Neural progenitor cell (in vitro differentiated cells): Measurements from ENCODE around the gene RAB6A.

Source experiments
- CTCF ChIP-seq: fragments of 200-600 bp; sonication (generic); IDR thresholded peaks from 2 replicates; pipeline ENCODE4 v1.5.1; 2017; ENCODE audit warnings: antibody characterized with exemption, mild to moderate bottlenecking
- EZH2phosphoT487 ChIP-seq: fragments of 200-600 bp; sonication (generic); IDR thresholded peaks from 2 replicates; pipeline ENCODE4 v1.6.1; 2017; ENCODE audit warnings: antibody characterized with exemption

GRCh38 chr11:73640592-73640991 lies 120.3 kb downstream of the RAB6A start:
- TF ChIP-seq CTCF (no peak), EZH2phosphoT487 (no peak)
